NCI-H82 treated with DMSO at 0.1 percent for 48 hours (cell line): ENCODE data around the gene SFXN2.
"Not testable (repeated sequence)": the region's sequence is repeated elsewhere in the genome, so short reads cannot be mapped to it uniquely, and the experiment has no call there.

Source experiments
- DNase-seq: peaks from one replicate; lab custom pipeline; 2025; ENCODE audit not compliant: unreplicated experiment; lab: John Stamatoyannopoulos, UW

SFXN2 gene

GRCh38 chr10:102714621-102715455 lies at the start of gene SFXN2:
Gene SFXN2 (plus strand): TSS chr10:102714636. CDS start chr10:102726637, 12,001 bp downstream.
- DNase-seq: no peak

DNA sequence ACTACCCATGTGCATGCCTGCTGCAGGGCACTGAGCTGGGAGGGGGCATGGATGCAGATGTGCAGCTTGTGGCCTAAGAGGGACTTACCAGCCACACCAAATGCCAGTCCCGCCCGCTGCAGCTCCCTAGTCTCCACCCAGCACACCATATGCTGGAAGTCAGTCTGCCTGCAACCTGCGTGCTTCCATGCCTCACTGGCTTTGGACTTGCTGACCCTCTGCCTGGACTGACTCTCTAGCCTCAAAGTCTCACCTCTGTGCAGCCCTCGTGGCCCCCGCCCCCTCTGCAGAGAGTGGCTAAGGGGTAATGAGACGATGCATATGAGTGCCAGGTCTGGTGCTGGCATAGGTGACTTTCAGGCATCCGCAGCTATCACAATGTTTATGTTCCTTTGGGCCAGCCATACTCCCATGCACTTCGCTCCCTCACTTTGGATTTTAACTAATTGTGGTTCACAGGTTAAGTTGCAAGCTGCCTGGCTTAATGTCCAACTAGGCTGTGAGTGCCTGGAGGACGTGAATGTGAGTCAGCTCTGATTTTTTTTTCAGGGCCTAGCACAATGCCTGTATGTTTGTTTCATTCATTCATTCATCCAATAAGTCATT lies 48.4 kb upstream of the SFXN2 start:
- no peak for DNase-seq

- not testable (repeated sequence) for DNase-seq
Measured at GRCh38 chr10:102667411-102667810, 47.0 kb upstream of the SFXN2 start.

DNA sequence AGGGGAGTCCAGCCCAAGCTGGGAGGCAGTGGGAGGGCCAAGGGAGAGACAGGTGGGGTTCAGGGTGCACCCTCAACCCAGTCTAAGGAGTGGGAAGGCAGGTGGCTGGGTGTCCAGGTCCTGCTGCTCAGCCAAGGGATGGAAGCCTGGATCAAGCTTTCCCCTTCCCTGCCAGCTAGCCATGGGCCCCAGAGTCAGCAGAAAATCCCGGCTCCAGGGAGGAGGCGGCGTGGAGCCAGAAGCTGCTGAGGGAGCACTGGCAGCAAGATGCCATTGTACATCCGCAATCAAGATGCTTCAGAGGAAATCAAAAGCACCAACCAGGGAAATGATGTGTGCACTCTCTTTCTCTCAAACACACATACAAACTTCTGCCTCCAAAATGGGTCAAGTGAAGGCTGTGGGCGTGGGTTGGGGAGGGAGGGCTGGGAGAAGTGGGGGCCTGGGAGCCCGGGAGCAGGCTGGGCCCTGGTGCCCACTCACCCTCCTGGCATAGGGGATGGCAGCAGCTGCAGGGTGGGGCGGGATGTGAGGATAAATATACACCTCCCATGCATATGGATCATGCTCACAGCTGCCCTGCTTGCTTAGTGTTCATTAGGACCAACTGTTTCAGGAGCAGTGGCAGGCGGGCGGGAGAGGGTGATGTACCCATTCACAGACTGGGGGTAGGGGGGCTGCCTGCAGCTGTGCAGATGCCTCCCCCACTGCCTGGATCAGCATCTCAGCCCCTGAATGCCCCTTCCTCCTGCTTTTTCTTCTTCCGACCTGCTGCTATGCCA lies 45.9 kb upstream of the SFXN2 start:
- no peak for DNase-seq

DNA sequence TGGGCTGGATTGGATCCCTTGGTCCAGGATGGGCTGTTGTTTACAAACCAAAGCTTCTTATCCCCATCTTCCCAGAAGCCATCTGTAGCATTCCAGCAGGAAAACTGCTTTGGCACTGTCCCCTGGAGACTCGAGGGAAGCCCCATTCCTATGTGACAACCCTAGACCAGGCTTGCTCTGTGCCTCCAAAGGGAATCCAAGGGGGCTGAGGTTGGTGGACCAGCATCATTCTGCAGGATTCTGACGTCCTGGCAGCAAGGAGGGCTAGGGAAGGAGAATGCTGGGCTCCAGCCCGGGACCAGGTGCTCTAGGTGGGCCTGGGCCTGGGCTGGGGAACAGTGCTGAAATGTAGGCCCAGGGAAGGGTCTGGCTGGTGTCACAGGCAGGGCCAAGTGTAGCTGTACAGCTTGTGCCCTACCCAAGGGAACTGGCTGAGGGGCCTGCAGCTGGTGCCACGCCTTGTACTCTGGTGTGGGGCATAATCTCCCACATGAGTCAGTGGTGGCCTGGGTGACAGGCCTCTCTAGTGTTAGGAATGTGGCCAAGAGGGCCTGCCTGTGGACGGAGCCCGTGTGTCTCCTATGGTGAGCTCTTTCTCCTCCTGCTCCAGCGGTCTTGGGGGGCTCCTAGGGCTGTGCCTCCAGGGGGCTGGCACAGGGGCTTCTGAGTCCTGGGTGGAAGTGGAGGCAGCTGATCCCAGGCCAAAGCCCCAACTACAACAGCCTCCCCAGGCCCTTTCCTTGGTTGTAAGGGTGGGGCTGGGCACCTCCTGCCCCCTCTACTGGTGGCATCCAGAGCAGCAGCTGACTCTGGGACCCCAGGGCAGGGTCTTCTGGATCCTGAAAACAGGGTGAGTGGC lies 45.0 kb upstream of the SFXN2 start:
- DNase-seq: no peak

GRCh38 chr10:102670065-102670670 lies 44.3 kb upstream of the SFXN2 start:
- DNase-seq: peak; percentile 22

DNA sequence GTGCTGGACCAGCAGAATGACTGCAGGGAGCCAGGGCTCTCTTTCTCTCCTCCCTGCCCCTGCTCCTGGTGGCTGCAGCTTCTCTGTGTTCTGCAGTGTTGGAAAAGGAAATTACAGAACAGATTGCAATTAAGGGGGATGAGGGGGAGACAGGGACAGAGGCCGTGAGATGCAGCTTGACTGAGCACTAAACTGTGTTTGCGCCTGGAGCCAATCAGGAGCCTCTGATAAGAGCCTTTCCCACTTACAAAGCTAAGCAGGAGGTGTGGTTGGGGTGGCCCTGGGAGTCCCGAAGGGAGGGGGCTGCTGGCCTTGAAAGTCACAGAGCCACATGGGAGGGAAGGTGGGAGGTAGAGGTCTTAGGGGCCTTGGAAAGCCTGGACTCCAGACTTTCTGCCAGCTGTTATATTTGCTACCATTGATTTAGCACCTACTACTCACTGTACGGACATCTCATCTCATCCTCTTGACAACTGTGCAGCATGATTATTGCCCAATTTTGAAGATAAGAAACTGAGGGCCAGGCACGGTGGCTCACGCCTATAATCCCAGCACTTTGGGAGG lies 43.5 kb upstream of the SFXN2 start:
- peak; percentile 83 for DNase-seq

GRCh38 chr10:102673236-102673818 lies 41.1 kb upstream of the SFXN2 start:
- DNase-seq: no peak

DNA sequence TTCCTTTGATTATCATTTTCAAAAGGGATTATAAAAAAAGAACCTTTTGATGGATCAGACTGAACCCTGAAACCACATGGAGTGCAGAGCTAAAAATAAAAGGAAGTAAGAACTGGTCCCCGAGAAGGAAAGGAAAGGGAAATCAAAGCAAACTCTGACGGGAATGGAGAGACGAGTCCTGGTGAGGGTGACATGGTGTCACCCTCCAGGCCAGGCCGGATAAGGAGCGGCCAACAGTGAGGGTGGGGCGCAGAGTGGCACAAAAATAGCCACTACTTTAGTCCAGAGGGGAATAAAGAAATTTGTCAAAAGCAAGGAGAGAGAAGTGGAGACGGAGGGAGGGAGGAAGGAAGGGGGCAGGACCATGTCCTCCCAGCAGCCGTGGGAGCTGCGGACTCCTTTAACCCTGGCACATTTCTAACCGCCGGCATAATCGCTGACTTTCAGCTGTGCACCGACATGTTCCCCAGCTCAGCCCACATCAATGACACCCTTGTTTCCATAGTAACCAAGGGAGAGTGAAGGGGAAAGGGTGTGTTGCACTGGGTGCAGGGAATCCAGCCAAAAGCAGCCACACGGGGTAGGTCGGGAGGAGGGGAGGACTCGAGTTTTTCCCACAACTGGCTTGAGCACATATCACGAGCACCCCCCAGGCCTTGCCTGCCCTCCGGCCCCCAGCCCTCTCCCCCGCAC lies 40.5 kb upstream of the SFXN2 start:
- no peak for DNase-seq

- no peak for DNase-seq
Measured at GRCh38 chr10:102674566-102674965, 39.9 kb upstream of the SFXN2 start.

- DNase-seq: no peak
Measured at GRCh38 chr10:102675011-102675665, 39.3 kb upstream of the SFXN2 start.

GRCh38 chr10:102675666-102676533 lies 38.5 kb upstream of the SFXN2 start:
- peak; percentile 38 for DNase-seq

DNA sequence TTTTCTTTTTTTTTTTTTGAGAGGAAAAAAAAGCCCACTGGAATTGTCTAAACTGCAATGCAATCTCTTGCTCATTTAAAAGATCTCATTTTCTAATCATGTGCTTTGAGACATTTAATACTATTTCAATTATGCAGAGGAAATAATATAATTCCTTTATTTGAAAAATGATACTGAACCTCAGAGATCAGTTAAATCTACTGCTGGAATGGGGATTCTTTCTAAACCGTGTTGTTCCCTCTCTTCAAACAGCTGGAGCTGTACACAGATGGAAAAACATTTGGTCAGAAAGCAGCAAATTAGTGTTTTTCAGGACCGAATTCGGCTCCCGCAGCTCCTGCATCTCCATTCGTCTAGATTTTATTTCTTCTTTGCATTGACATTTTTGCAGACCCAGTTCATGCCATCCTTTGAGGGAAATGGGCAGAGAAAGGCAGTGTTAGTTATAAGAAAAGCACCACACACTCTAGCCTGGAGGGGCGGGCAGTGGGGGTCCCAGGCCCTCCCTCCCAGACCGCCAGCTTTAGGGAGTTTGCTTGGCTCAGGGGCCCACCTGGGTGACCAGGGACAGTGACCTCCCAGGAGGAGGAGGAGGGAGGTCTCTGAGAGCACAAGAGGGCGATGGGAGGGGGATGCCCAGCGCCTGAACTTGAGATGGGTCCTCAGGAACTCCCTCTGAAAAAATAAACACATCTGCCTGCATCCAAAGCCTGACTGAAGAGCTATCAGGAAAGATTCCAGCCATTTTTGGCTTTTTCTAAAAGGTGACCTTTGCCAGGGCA lies 37.7 kb upstream of the SFXN2 start:
- DNase-seq: no peak

GRCh38 chr10:102677331-102678067 lies 36.9 kb upstream of the SFXN2 start:
- DNase-seq: no peak

DNA sequence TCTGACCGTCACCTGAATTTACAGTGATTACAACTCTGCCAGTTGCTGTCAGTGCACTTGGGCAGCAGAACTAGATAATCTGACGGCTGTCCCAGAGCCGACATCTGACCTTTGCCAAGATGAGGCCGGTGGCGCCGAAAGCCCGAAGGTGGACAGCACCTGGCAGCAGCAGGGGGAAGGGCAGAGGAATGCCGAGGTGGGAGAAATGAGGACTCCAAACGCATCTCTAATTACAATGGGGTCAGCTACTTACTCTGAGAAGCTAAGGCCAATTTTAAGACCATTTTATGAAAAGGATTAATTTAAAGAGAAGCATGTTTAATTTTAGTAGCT lies 36.4 kb upstream of the SFXN2 start:
- no peak for DNase-seq

- DNase-seq: peak; percentile 26
Measured at GRCh38 chr10:102678842-102679289, 35.6 kb upstream of the SFXN2 start.
